ENCODE measurements around the gene ORC4. TPM values are rescaled to one million over a fixed set of nuclear protein-coding genes. Genes with fewer than 3 reads are reported as not detected.

ORC4 gene
- total and polyA plus RNA-seq, 2 donors (not counting 3 experiments of a cell fraction or from before 2014, with no cell fraction given), result 25.2 to 27.0 TPM

DNA sequence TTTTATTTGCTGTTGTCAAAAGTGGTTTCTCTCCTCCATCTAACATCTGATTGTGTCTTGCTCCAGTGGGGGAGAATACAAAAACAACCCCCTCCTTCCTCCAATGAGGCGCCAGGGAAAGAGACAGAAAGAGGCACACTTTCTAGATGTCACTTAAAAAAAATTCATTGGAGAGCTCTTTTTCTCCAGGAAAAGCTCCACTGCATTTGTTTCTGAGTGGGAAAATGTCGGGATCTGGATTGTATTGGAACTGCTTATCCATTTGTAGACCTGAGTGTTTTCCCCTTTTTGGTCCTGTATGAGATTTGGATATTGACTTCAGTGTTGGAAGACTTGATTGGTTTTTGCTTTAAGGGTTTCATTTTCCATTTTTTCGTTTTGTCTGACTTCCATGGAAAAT lies 1.3 kb upstream of the ORC4 start:
- no peaks in the 10 kb centered on the region for H3K9me1 ChIP-seq (replicated peaks; ENCODE audit: control insufficient read depth, extremely low read depth, insufficient read depth, low read length)
- H4K20me1 ChIP-seq (replicated peaks; ENCODE audit: control insufficient read depth, extremely low read depth, insufficient read depth, low read length), result no peaks in the 10 kb centered on the region
- peak overlapping the region; percentile 91 for H3K9ac ChIP-seq (replicated peaks; ENCODE audit: extremely low read depth, insufficient read depth, low read length)
- no peaks in the 10 kb centered on the region for H3K27me3 ChIP-seq (ENCODE audit: control insufficient read depth in 2 of 2, insufficient read depth in 2 of 2, low read length in 2 of 2)
- POLR2A ChIA-PET, result interaction anchor here (0.6 kb wide), 1 partner anchor 10 kb away, joined by 15 read pairs; no protein-coding TSS in a partner anchor
- no peaks in the 10 kb centered on the region for H3K36me3 ChIP-seq (ENCODE audit: control insufficient read depth in 2 of 2, extremely low read depth in 1 of 2, insufficient read depth in 2 of 2, low read length in 2 of 2)
- TF ChIP-seq POLR2AphosphoS5 (IDR thresholded peaks at IDR 0.05; ENCODE audit: insufficient read depth, low read depth, low read length) (no peak), EZH2 (IDR thresholded peaks at IDR 0.05; ENCODE audit: borderline replicate concordance, low read depth, low read length, severe bottlenecking) (no peak), POLR2A (IDR thresholded peaks at IDR 0.05; ENCODE audit: low read depth, low read length) (no peak), FOS (IDR thresholded peaks at IDR 0.05; ENCODE audit: borderline replicate concordance, insufficient read depth, low read length) (no peak), GATA2 (IDR thresholded peaks at IDR 0.05; ENCODE audit: insufficient read depth, insufficient read length, low read depth, low read length) (no peak), MYC (IDR thresholded peaks at IDR 0.05; ENCODE audit: low read depth, low read length) (no peak), JUN (IDR thresholded peaks at IDR 0.05; ENCODE audit: borderline replicate concordance, insufficient read depth, insufficient read length, low read depth) (no peak)
- TF ChIP-seq, protein P1, sequence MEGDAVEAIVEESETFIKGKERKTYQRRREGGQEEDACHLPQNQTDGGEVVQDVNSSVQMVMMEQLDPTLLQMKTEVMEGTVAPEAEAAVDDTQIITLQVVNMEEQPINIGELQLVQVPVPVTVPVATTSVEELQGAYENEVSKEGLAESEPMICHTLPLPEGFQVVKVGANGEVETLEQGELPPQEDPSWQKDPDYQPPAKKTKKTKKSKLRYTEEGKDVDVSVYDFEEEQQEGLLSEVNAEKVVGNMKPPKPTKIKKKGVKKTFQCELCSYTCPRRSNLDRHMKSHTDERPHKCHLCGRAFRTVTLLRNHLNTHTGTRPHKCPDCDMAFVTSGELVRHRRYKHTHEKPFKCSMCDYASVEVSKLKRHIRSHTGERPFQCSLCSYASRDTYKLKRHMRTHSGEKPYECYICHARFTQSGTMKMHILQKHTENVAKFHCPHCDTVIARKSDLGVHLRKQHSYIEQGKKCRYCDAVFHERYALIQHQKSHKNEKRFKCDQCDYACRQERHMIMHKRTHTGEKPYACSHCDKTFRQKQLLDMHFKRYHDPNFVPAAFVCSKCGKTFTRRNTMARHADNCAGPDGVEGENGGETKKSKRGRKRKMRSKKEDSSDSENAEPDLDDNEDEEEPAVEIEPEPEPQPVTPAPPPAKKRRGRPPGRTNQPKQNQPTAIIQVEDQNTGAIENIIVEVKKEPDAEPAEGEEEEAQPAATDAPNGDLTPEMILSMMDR (IDR thresholded peaks at IDR 0.05; ENCODE audit: extremely low read depth in 1 of 2, insufficient read depth in 1 of 2, low read depth in 1 of 2, low read length in 2 of 2), result no peak
- TF ChIP-seq, protein P2, sequence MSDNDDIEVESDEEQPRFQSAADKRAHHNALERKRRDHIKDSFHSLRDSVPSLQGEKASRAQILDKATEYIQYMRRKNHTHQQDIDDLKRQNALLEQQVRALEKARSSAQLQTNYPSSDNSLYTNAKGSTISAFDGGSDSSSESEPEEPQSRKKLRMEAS (IDR thresholded peaks at IDR 0.05; ENCODE audit: insufficient read depth, insufficient read length), result no peak
- dilution Hi-C loops (cut with MboI; ENCODE audit: extremely low pct_ligation_motif_present, low sequenced_read_pairs) (no loop called here), intact Hi-C loops (cut with micrococcal nuclease) (loop anchor here (2.0 kb wide), 4 partner anchors 75 to 623 kb away; partner anchors contain the start of genes ACVR2A and EPC2)
- no peaks in the 10 kb centered on the region for H3K9me3 ChIP-seq (replicated peaks; ENCODE audit: control insufficient read depth, insufficient read depth, low read length)
- CTCF ChIA-PET, result interaction anchor here (0.8 to 4.9 kb wide), 2 partner anchors 487 to 1552 kb away, joined by 3 to 59 read pairs; no protein-coding TSS in a partner anchor
- no TSS peak for BruUV-seq (replicated peaks)
- H3K79me2 ChIP-seq (ENCODE audit: control insufficient read depth, insufficient read depth, low read length), result peaks cover 66% of the 10 kb centered on the region
- DNase-seq (ENCODE audit: low read depth, low spot score) (no peak), FAIRE-seq (no peak)
- H2AFZ ChIP-seq (ENCODE audit: low read depth, low read length), result peak overlapping the region; percentile 35
- peak overlapping the region; percentile 77 to 88 (median 88) for H3K4me3 ChIP-seq (replicated peaks in 1 of 3; ENCODE audit: insufficient read depth in 1 of 3, low read depth in 1 of 3, low read length in 3 of 3)
- peaks cover 25% of the 10 kb centered on the region for H3K4me1 ChIP-seq (ENCODE audit: control insufficient read depth, extremely low read depth, insufficient read depth, low read length)
- peak overlapping the region; percentile 99 for H3K4me2 ChIP-seq (ENCODE audit: insufficient read depth, low read length)
- H3K27ac ChIP-seq (ENCODE audit: insufficient read depth, low read depth, low read length), result peak overlapping the region; percentile 74

All from endothelial cell of umbilical vein (primary cell).